Testis (tissue), 2 donors: ENCODE measurements around the gene LANCL2.

Experiments used
- CTCF ChIP-seq, 3 experiments: fragments of 450-650 bp in 2 of 3; fragments of 200-600 bp in 1 of 3; sonication (generic) in 1 of 3; IDR thresholded peaks; one replicate each; pipeline ENCODE4 v1.5.1; 2016 to 2019; ENCODE audit warnings: antibody characterized with exemption in 3 of 3, mild to moderate bottlenecking in 2 of 3, moderate library complexity in 1 of 3
- POLR2A ChIP-seq: fragments of 450-650 bp; IDR thresholded peaks from one replicate; pipeline ENCODE4 v1.6.1; 2017; ENCODE audit warnings: antibody characterized with exemption, mild to moderate bottlenecking, moderate library complexity

GRCh38 chr7:55367283-55367840, 2.2 kb downstream of the LANCL2 start:
- TF ChIP-seq POLR2A (no peak), CTCF (IDR thresholded peaks at IDR 0.05) (no peak)
